H4 (cell line): ENCODE data around the gene ABCD1. TPM values are rescaled to one million over a fixed set of nuclear protein-coding genes. Genes with fewer than 3 reads are reported as not detected.

ENCODE experiments used
- DNase-seq: peaks from one replicate; pipeline ENCODE4 v3.0.0-alpha.2; 2015; ENCODE audit warnings: low spot score
- total RNA-seq: library from RNA; depleted of rRNA; stranded (reverse); fragments of >200 nt; shearing (Covaris generic); gene quantifications from 2 replicates; pipeline ENCODE4 v1.2.3, GENCODE V29; 2014

ABCD1 gene
- total RNA-seq, 1 experiment from 2014 or later = 8.6 TPM

DNA sequence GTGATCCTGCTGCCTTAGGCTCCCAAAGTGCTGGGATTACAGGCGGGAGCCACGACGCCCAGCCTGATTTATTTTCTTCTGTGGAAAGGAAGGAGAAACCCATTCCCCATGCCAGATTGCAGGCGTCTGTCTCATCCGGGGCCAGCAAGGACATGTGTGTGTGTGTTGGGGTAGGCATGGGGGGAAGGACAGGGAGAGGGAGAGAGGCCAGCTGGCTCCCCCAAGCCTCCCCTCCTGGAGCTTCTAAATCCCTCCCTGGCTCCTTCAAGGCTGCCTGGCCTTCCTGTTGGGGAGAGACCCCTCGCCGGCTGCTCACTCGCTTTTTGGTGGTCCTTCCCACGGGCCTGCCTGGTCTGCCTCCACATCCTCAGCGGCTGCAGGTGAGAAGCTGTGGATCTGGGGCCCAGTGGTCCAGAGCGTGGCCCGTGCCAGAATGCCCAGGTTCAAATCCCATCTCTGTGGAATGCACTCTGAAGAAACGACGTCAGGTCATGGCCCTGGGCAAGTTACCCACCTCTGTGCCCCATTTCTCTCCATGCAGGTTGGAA is 38.0 kb downstream of the ABCD1 start:
- DNase-seq = no peak

- DNase-seq = no peak
Observed at GRCh38 chrX:153763298-153763932, 38.8 kb downstream of the ABCD1 start.

DNA sequence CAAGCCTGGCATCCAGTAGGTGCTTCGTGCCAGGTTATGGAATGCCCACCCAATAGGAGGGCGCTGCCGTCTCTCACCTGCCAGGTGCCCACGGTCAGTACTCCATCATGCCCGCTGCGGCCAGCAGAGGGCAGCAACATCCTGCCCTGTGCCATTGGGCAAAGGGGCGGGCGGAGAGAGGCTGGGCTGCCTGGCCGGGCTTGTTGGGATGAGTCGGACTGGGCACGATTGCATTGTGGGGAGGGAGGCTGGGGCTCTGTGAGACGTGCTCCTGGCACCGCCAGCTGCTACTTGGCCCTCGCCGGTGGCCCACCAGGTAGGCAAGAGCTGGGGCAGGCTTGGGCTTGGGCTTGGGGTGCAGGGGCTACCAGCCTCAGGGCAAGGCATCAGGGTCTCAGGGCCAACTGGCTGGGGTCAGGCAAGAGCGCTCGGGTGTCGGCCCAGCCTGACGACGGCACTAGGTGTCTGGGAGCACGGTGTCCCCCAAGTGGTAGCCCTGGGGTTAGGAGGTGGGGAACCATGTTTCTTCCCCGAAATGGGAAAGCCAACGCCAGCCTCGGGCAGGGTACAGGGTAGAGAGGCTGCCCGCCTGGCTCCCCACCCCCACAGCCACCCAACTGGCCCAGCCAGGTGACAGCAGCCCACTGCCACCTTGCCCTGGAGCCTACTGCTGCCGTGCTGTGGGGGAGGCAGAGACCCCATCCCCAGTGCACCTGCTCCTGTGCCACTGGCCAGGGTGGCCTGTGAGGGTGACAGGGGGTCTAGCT is 39.5 kb downstream of the ABCD1 start, which contains the start of gene PLXNB3:
Gene PLXNB3, plus strand, starts transcription at position 261 of the 767 bp plus-strand sequence. CDS start 1,287 bp downstream, outside the sequence.
- peak; percentile 77 for DNase-seq

DNA sequence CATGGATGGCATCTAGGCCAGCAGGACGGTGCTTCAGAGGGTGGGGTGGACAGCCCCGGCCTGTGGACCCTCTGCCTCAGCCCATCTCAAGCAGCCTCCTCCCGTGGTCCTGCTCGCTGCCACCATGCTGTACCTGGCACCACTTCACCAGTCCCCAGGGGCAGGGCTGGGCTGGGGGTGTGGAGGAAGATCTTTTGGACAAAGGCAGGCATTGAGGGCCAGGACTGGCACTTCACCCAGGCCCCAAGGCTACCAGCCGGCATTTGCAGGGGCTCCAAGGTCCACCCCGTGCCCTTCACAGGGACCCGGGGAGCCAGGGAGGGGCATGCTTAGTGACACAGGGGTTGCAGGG is 40.1 kb downstream of the ABCD1 start:
- DNase-seq = no peak

DNA sequence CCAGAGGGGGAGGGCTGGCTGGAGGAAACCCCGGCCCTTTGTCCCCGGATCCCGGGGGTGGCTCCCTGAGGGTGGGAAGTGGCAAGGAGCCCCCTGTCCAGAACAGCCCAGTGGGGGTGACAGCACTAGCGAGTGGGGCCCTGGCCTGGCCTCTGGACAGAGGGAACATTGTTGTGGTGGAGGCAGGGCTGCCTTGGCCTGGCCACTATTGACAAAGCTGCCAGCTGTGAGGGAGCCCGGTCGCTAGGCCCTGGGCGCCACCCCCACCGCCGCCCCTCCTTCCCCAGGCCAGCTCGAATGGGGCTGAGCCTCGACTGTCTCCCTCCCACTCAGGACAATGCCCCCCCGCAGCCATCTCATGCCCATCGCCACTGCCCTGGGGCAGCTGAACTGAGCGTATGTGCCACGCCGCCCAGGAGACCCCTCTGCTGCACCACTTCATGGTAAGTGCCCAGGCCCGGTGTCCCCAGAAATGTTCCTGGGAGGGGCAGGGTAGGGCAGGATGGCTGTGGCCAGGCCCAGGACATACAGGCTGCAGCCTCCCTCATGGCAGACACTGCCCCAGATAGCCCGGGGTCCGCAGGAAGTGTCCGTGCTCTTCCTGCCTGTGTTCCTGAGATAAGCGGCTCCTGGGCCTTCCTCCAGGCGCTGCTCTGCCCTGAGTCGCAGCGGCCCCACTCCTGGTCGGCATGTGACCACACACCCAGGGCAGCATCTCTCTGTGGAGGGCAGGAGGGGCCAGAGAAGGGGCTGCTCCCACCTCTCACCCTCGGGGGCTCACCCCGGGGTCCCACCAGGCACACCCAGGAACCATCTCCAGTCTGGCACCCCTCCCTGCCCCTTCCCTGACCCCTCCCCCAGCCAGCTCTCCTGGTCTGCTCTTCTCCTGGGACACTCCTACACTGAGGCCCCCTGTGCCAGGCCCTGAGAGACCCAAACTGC is 40.8 kb downstream of the ABCD1 start:
- DNase-seq = no peak

- peak; percentile 83 for DNase-seq
Observed at GRCh38 chrX:153766098-153766817, 41.6 kb downstream of the ABCD1 start.

GRCh38 chrX:153766871-153767673 is 42.4 kb downstream of the ABCD1 start:
- DNase-seq = no peak

GRCh38 chrX:153767674-153768055 is 43.0 kb downstream of the ABCD1 start:
- no peak for DNase-seq

DNA sequence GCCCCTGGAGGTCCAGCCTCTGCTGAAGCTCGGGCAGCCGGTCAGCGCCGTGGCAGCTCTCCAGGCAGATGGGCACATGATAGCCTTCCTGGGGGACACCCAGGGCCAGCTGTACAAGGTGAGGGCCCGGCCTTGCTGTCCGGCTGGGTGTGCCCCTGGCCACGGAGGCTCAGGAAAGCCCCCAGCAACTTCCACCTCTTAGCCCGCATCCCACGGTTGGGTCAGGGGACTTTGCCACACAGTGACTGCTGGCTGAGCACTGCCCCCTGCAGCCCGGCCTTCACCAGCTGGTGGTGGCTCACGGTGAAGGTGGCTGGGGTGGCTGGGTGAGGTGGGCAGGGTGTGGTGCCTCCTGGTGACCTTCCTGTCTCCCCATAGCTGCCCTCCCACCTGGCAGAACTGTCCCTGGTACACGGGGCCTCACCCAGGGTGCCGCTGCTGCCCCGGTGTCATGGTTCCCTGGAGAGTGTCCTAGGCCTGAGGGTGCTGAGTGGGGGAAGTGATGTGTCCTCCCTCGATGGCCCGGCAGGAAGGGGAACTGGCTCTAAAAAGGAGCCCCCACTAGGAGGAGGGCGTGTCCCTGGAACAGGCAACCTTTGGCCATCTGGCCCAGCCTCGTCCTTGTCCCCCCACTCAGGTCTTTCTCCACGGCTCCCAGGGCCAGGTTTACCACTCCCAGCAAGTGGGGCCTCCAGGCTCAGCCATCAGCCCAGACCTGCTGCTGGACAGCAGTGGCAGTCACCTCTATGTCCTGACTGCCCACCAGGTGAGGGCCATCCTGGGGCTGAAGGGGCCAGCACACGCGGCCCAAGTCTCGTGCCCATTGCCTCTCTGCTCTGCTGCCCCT is 43.9 kb downstream of the ABCD1 start:
- no peak for DNase-seq

- no peak for DNase-seq
Observed at GRCh38 chrX:153769158-153769864, 44.7 kb downstream of the ABCD1 start.

DNA sequence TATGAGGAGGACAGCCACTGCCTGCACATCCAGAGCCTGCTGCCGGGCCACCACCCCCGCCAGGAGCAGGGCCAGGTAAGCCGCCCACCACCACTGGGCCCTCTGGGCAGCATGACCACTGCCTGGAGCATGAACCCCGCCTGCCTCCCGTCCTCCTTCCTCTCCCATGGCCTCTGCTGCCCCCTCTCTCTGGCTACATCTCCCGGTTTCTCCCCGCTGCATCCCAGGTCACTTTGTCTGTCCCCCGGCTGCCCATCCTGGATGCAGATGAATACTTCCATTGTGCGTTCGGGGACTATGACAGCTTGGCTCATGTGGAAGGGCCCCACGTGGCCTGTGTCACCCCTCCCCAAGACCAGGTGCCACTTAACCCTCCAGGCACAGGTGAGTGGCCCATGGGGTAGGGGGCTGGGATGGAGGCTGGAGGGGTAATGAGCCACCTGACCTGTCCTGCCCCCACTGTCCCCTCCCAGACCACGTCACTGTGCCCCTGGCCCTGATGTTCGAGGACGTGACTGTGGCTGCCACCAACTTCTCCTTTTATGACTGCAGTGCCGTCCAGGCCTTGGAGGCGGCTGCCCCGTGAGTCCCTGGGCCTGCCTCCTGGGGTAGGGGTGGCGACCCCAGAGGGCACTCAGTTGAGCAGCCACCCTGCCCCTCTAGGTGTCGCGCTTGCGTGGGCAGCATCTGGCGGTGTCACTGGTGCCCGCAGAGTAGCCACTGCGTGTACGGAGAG is 45.4 kb downstream of the ABCD1 start:
- DNase-seq = no peak

DNA sequence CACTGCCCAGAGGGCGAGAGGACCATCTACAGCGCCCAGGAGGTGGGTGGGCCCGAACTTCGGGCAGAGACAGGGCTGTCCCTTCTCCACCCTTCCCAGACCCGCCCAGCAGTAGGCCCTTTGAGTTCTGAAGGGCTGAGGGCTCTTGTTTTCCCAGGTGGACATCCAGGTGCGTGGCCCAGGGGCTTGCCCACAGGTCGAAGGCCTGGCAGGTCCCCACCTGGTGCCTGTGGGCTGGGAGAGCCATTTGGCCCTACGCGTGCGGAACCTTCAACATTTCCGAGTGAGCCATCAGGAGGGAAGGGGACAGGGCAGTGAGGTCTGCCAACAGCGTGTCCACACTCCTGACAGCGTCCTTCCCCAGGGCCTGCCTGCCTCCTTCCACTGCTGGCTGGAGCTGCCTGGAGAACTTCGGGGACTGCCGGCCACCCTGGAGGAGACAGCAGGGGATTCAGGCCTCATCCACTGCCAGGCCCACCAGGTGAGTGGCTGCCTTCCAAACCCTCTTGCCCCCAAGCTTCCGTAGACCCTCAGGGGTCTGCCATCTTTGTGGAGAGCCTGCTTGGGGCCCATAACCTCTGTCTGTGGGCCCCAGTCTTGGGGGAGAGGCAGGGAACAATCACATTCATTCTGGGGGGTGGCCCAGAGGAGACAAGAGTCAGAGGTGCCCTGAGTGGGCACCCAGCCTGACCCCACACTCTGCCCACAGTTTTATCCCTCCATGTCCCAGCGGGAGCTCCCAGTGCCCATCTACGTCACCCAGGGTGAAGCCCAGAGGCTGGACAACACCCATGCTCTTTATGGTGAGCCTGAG is 46.2 kb downstream of the ABCD1 start:
- DNase-seq = no peak

GRCh38 chrX:153771415-153772315 is 47.0 kb downstream of the ABCD1 start:
- no peak for DNase-seq

GRCh38 chrX:153772316-153773217 is 47.9 kb downstream of the ABCD1 start:
- no peak for DNase-seq

GRCh38 chrX:153773218-153773611 is 48.6 kb downstream of the ABCD1 start:
- no peak for DNase-seq
